Tibial nerve (tissue), 4 donors: ENCODE results near the gene MS4A6E.

Experiments used
- CTCF ChIP-seq, 5 experiments: fragments of 200-600 bp in 3 of 5; fragments of 450-650 bp in 2 of 5; sonication (generic) in 3 of 5; IDR thresholded peaks; one replicate each; pipeline ENCODE4 v1.5.1; 2016 to 2019; ENCODE audit warnings: antibody characterized with exemption in 5 of 5, mild to moderate bottlenecking in 3 of 5, moderate library complexity in 2 of 5
- EP300 ChIP-seq, 2 donors: sonication (generic); formaldehyde crosslinking; IDR thresholded peaks; one replicate each; pipeline ENCODE4 v1.6.1; 2017; ENCODE audit warnings: antibody characterized with exemption in 2 of 2, mild to moderate bottlenecking in 1 of 2
- POLR2A ChIP-seq, 2 donors: fragments of 450-650 bp; IDR thresholded peaks; one replicate each; pipeline ENCODE4 v1.6.1; 2017; ENCODE audit warnings: antibody characterized with exemption in 2 of 2, mild to moderate bottlenecking in 2 of 2, moderate library complexity in 2 of 2

GRCh38 chr11:60349990-60350389 is 22.9 kb downstream of the MS4A6E start:
- TF ChIP-seq CTCF (IDR thresholded peaks at IDR 0.05) (no peak), POLR2A (IDR thresholded peaks at IDR 0.05) (no peak), EP300 (IDR thresholded peaks at IDR 0.05) (no peak)
